Naive B cell (primary cell): ENCODE data around the gene DPP6. TPM values are rescaled to one million over a fixed set of nuclear protein-coding genes. Genes with fewer than 3 reads are reported as not detected.

ENCODE experiments used
- ATAC-seq, 2 donors: fragments of 150-1000 bp; cut with Tn5 transposase; 2 replicates each; pipeline ENCODE4 v1.10.0; 2021; ENCODE audit warnings: low read depth in 2 of 2, mild to moderate bottlenecking in 2 of 2, moderate library complexity in 2 of 2
- DNase-seq: peaks from one replicate; pipeline ENCODE4 v3.0.0; 2022
- H3K27ac Mint-ChIP-seq, 6 donors: one replicate each; pipeline ENCODE4 v1.8.0; 2020 to 2022; ENCODE audit warnings: mild to moderate bottlenecking in 6 of 6, mixed read lengths in 6 of 6, moderate library complexity in 5 of 6, inconsistent platforms in 2 of 6
- H3K27me3 Mint-ChIP-seq, 3 donors: one replicate each; pipeline ENCODE4 v1.8.0; 2021 to 2022; ENCODE audit warnings: mixed read lengths in 3 of 3, mild to moderate bottlenecking in 1 of 3
- H3K36me3 Mint-ChIP-seq, 2 donors: one replicate each; pipeline ENCODE4 v1.8.0; 2020 to 2022; ENCODE audit warnings: mixed read lengths in 2 of 2, inconsistent platforms in 1 of 2, mild to moderate bottlenecking in 1 of 2
- H3K4me1 Mint-ChIP-seq, 3 donors: one replicate each; pipeline ENCODE4 v1.8.0; 2020 to 2022; ENCODE audit warnings: mixed read lengths in 3 of 3, inconsistent platforms in 1 of 3, mild to moderate bottlenecking in 1 of 3, moderate library complexity in 1 of 3
- H3K4me3 Mint-ChIP-seq, 8 donors: one replicate each; pipeline ENCODE4 v1.8.0; 2020 to 2022; ENCODE audit warnings: mild to moderate bottlenecking in 8 of 8, mixed read lengths in 8 of 8, moderate library complexity in 8 of 8, inconsistent platforms in 2 of 8
- H3K9me3 Mint-ChIP-seq, 7 donors: one replicate each; pipeline ENCODE4 v1.8.0; 2020 to 2022; ENCODE audit warnings: mixed read lengths in 7 of 7, mild to moderate bottlenecking in 5 of 7, inconsistent platforms in 2 of 7, moderate library complexity in 1 of 7
- polyA plus RNA-seq, 6 donors: library from polyadenylated mRNA; unstranded; fragments of 300-500 nt; fragmentation: Illumina TruSeq; gene quantifications; one replicate each; pipeline ENCODE4 v1.2.3, GENCODE V29; 2021; ENCODE audit warnings: low read depth in 6 of 6

The DPP6 gene
- polyA plus RNA-seq, 6 donors from 2014 or later: not detected

DNA sequence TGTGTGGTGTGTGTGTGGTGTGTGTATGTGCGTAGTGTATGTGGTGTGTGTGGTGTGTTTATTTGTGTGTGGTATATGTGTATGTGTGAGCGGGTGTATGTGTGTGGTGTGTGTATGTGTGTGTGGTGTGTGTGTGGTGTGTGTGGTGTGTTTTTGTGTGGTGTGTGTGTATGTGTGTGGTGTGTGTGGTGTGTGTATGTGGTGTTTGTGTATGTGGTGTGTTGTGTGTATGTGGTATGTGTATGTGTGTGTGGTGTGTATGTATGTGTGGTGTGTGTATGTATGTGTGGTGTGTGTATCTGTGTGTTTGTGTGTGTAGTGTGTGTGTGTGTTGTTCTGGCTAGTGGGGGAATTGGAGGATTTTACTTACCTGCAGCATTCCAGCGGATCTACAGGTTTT is 523.3 kb downstream of the DPP6 start:
- H3K4me3 Mint-ChIP-seq: no peak overlapping the region
- no peak overlapping the region for H3K27ac Mint-ChIP-seq
- no peaks in the 10 kb centered on the region for H3K4me1 Mint-ChIP-seq
- DNase-seq (no peak), ATAC-seq (no peak)
- H3K9me3 Mint-ChIP-seq: peaks cover 0 to 13% (median 2%) of the 10 kb centered on the region in 7 donors
- no peaks in the 10 kb centered on the region for H3K36me3 Mint-ChIP-seq
- no peaks in the 10 kb centered on the region for H3K27me3 Mint-ChIP-seq

DNA sequence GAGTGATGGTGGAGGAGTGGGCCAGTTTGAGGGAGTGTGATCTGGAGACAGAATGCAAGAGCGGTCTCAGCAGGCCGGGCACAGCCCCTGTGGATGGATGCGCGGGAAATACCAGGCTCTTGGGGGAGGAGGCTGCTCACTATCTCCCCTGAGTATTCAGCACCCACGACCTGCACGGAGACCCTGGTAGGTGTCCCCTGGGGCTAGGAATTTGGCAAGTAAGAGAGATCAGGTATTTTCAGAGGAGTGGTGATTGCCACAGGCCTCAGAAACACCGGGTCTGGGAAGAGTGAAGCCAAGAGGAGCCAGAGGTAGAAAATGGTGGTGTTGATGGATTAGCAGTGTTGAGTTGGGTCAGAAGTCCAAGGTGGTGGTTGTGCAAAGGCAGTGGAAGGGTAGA is 524.4 kb downstream of the DPP6 start:
- Mint-ChIP-seq H3K36me3 (no peaks in the 10 kb centered on the region), H3K27me3 (no peaks in the 10 kb centered on the region), H3K9me3 (peaks cover 0 to 14% (median 3%) of the 10 kb centered on the region in 7 donors), H3K4me3 (no peak overlapping the region), H3K27ac (no peak overlapping the region), H3K4me1 (no peaks in the 10 kb centered on the region)
- DNase-seq (no peak), ATAC-seq (no peak)

DNA sequence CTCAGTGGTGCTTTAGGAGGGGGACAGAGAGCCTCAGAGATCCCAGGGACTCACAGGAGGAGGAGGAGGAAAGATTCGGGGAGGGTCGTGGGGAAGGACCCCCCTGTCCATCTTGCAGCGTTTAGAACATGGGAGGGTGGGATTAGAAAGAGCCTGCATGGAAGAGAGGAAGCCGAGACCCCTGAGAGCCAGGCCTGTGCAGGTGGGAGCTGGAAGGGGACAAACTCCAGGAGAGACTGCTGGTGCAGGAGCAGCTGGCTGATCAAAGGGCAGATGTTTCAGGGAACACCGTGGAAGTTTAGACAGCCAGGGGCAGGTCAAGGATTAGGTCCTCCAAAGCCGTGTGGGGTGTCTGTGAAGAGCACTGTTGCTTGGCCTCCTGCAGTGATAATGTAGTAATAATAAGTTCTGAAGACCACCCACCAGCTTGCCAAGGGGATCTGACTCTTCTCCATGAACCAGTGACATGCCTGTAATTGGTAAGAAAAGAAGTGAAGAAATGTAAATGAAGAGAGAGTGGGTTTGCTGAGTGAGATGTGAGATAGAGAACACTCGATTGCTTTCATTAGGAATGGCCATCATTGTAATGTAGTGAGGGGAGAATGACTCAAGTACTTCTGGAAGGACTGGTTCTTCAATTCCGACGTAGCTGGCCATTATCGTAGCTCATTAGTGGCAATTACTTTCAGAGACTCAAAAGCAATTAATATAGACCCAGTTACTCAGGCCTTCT is 525.1 kb downstream of the DPP6 start:
- Mint-ChIP-seq H3K27me3 (no peaks in the 10 kb centered on the region), H3K36me3 (no peaks in the 10 kb centered on the region), H3K9me3 (peaks cover 0 to 14% (median 6%) of the 10 kb centered on the region in 7 donors), H3K4me1 (no peaks in the 10 kb centered on the region), H3K27ac (no peak overlapping the region), H3K4me3 (no peak overlapping the region)
- no peak for DNase-seq
- no peak for ATAC-seq

DNA sequence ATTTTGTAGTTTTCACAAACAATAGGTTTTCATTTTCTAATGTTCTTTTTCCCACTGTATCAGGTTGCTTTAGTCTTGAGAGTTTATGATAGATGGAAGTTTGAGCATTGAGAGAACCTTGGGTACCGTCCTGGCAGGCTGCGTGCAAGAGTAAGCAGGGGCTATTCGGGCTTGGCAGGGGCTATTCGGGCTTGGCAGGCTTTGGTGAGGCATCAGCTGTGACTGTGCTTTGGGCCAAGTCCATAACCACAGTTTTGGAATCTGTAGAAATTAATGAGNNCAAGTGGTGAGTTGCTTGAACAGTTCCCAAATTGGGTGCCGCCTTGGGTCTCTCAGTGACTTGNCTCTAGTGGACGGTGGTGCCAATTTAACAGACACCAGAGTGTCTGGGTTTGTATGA is 526.1 kb downstream of the DPP6 start:
- Mint-ChIP-seq H3K27me3 (no peaks in the 10 kb centered on the region), H3K27ac (no peak overlapping the region), H3K9me3 (peaks cover 0 to 16% (median 7%) of the 10 kb centered on the region in 7 donors), H3K36me3 (no peaks in the 10 kb centered on the region), H3K4me3 (no peak overlapping the region), H3K4me1 (no peaks in the 10 kb centered on the region)
- ATAC-seq: no peak
- no peak for DNase-seq

DNA sequence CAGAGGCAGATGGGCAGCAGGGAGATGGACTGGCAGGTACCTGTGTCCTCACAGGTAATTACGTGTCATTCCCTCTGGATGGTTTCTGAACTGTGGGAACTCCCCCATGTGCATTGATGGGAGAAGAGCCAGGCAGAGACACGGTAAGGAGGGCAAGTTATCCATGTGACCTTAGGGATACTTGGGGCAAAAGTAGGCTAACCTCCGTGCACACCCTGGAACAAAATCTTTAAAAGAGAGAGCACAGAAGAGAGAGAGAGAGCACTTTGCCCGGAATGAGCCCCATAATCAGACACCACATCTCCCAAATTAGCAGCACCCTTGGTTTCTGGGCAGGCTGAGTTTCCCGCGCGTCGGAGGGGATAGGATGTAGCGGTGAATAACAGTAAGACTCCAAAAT is 527.5 kb downstream of the DPP6 start:
- ATAC-seq (no peak), DNase-seq (no peak)
- Mint-ChIP-seq H3K9me3 (peaks cover 0 to 25% (median 7%) of the 10 kb centered on the region in 7 donors), H3K36me3 (no peaks in the 10 kb centered on the region), H3K4me1 (no peaks in the 10 kb centered on the region), H3K27ac (no peak overlapping the region), H3K27me3 (no peaks in the 10 kb centered on the region), H3K4me3 (no peak overlapping the region)

DNA sequence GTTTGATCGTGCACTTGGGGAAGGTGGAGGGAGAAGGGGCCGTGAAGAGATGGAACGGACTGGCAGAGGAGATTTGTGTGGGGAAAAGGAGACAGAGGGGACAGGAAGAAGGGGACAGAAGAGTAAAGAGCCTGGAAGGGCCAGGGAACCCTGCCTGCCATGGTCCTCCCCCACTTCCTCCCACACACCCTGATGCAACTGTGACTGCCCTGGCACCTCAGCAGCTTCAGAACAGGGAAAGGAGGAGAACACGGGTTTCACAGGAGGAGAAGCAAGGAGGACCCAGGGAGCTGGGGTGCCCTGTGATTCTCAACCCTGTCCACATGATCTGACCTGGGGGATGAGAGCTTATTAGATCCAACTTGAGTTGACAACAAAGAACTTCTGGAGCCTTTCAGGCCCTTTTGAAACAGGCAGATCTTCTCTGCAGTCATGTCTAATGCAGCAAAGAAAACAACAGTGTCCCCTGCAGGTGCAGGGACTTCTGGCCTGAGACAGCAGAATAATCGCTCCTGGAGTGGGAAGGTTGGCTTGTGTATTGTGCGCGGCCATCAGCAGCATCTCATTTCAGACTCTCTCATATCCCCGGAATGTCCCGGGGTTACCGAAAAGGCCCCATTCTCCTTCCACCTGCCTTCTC is 529.2 kb downstream of the DPP6 start:
- no peaks in the 10 kb centered on the region for H3K27me3 Mint-ChIP-seq
- DNase-seq: no peak

DNA sequence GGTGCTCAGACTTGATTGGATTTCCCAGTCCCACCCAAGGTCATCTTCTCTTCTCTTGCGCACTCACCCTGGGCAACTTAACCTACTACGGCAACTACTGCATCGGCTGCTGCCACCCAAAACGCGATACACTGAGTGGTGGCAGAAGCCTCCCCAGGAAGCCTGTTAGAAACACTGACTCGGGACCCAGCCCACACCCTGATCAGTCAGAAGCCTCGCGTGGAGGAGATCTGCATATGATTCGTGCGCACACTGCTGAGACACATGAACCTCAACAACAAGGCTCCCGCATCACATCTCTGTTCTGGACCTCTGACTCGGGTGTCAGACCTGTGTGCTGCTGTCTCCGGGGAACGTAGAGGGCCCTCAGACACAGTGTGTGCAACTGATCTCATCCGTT is 531.3 kb downstream of the DPP6 start:
- Mint-ChIP-seq H3K9me3 (peaks cover 0 to 24% (median 9%) of the 10 kb centered on the region in 7 donors), H3K27me3 (no peaks in the 10 kb centered on the region), H3K4me1 (no peaks in the 10 kb centered on the region), H3K27ac (no peak overlapping the region), H3K36me3 (no peaks in the 10 kb centered on the region), H3K4me3 (no peak overlapping the region)
- ATAC-seq: no peak
- DNase-seq: no peak

More for the DNA sequence above, 529.2 kb downstream of the DPP6 start:
- no peak overlapping the region for H3K27ac Mint-ChIP-seq
- H3K9me3 Mint-ChIP-seq: peaks cover 0 to 25% (median 13%) of the 10 kb centered on the region in 7 donors
- H3K36me3 Mint-ChIP-seq: no peaks in the 10 kb centered on the region
- ATAC-seq: no peak
- H3K4me1 Mint-ChIP-seq: no peaks in the 10 kb centered on the region
- H3K4me3 Mint-ChIP-seq: no peak overlapping the region

DNA sequence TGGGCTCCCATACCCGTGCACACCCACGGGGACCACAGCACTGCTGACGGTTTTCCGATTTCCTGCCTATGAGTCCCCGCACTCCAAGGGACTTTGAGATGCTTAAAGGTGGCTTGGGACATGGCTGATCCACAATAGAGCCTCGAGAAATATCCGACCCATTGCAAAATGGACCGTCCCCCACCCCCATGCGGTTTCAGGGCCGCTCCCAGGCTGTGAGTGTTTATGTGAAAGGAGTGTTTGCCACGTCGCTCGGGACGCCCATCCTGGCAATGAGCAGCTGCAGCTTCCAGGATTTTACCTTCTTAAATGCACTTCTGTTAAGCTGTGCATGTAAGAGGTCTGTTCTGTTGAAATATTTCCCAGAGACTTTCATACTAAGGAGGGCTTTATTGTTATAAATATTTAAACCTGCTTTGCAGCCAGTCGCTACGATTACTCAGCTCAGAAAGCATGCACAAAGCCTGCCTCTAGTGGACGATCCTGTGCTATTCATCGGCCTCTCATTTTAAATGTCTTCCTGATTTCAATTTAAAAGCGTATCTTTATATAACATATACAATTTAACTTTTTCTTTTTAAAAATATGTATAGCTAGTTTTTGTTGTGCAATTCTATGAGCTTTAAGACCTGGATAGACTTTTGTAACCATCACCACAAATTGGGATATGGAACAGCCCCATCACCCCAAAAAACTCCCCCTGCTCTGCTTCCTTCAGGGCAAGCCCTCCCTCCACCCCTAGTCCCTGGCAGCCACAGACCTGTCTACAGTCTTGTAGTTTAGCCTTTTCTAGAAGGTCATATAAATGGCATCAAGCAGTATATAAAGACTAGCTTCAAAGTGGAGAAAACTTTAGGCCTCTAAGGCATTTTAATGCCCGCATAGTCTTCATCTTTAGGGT is 532.4 kb downstream of the DPP6 start:
- DNase-seq (no peak), ATAC-seq (no peak)
- Mint-ChIP-seq H3K27ac (no peak overlapping the region), H3K4me1 (no peaks in the 10 kb centered on the region), H3K9me3 (peaks cover 0 to 24% (median 11%) of the 10 kb centered on the region in 7 donors), H3K4me3 (no peak overlapping the region), H3K36me3 (no peaks in the 10 kb centered on the region), H3K27me3 (no peaks in the 10 kb centered on the region)

DNA sequence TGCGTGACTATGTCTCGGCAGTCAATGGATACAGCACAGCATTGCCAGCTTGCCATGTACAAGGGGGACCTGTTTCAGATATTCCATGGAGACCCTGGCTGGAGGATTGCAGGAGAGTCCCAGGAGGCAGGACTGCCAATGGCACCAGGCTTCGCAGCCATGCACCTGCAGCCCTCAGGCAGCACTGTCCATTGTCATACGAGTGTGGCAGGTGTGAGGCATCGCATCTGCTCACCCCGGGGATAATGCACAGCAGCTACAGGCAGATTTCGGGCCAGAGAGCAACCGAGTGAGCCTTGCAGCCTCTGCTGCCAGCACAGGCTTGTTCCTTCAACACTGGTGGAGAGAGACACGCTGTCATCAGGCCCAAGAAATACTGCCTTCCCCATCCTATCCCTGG is 535.6 kb downstream of the DPP6 start:
- no peak for ATAC-seq
- DNase-seq: no peak
- no peak overlapping the region for H3K4me3 Mint-ChIP-seq
- H3K36me3 Mint-ChIP-seq: no peaks in the 10 kb centered on the region
- H3K4me1 Mint-ChIP-seq: no peaks in the 10 kb centered on the region
- H3K9me3 Mint-ChIP-seq: peaks cover 2 to 27% (median 10%) of the 10 kb centered on the region in 7 donors
- H3K27ac Mint-ChIP-seq: no peak overlapping the region
- no peaks in the 10 kb centered on the region for H3K27me3 Mint-ChIP-seq

DNA sequence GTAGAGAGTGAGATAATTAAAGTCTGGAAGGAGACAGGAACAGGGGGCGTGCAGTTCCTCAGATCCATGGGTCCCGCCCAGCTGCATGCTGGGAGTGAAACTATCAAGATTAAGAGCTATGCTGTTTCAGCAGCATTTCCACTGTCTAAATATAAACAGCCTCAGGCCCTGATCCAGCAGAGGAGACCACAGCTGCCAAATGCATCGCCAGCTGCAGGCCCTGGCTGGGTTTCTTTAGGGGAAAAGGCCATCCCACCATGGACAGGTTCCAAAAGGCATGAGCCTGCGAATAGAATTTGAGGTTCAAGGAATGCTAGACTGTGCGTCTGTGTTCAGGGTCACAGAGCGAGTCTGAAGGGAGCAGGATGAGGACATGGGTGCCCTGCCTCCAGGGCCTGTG is 539.3 kb downstream of the DPP6 start:
- Mint-ChIP-seq H3K4me3 (no peak overlapping the region), H3K27me3 (no peaks in the 10 kb centered on the region), H3K36me3 (no peaks in the 10 kb centered on the region)

DNA sequence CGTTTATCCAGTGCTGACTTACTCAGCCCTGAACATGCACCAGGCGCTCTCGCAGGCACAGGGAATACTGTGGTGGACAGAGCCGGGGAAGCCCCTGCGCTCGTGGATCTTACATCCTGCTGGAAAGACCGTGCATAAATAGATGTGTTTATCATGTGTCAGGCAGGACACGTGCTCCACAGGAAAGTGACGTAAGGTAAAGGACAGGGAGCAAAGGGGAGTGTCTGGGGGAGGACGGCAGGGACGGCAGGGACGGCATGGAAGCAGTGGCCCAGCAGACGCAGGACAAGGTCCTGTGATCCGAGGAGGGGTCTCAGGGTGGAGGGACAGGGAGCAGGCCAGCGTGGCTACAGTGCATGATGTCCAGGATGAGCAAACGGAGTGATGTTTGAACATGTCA is 540.2 kb downstream of the DPP6 start:
- no peak overlapping the region for H3K4me3 Mint-ChIP-seq
- no peaks in the 10 kb centered on the region for H3K27me3 Mint-ChIP-seq
- peak overlapping the region in 1 of 6 donors; percentile 4 for H3K27ac Mint-ChIP-seq
- no peaks in the 10 kb centered on the region for H3K4me1 Mint-ChIP-seq
- no peaks in the 10 kb centered on the region for H3K36me3 Mint-ChIP-seq
- peaks cover 4 to 20% (median 8%) of the 10 kb centered on the region in 7 donors for H3K9me3 Mint-ChIP-seq
- DNase-seq (no peak), ATAC-seq (no peak)

More for the DNA sequence above, 539.3 kb downstream of the DPP6 start:
- Mint-ChIP-seq H3K27ac (no peak overlapping the region), H3K4me1 (no peaks in the 10 kb centered on the region), H3K9me3 (peaks cover 2 to 20% (median 8%) of the 10 kb centered on the region in 7 donors)
- DNase-seq: no peak
- no peak for ATAC-seq

DNA sequence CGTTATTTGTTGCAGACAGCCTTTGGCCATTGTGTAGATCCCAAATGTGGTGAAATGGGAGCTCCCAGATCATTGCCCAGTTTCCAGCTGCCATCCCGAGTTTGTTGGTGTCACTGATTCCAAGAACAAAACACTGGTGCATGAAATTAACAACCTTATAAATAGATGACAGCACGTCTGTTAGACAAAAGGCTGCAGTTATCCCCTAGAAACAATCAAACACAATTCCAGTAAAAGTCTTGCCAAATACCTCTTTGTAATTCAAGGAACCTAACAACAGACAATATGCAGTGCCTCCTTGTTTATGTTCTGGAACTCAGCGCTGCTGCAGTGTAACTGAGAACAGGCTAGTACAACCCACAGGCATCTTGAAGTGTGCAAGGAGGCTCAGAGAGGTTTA is 546.2 kb downstream of the DPP6 start:
- no peak overlapping the region for H3K27ac Mint-ChIP-seq
- no peak for DNase-seq
- no peaks in the 10 kb centered on the region for H3K4me1 Mint-ChIP-seq
- no peaks in the 10 kb centered on the region for H3K27me3 Mint-ChIP-seq
- H3K36me3 Mint-ChIP-seq: no peaks in the 10 kb centered on the region
- peaks cover 0 to 9% (median 3%) of the 10 kb centered on the region in 7 donors for H3K9me3 Mint-ChIP-seq
- no peak for ATAC-seq
- H3K4me3 Mint-ChIP-seq: no peak overlapping the region

DNA sequence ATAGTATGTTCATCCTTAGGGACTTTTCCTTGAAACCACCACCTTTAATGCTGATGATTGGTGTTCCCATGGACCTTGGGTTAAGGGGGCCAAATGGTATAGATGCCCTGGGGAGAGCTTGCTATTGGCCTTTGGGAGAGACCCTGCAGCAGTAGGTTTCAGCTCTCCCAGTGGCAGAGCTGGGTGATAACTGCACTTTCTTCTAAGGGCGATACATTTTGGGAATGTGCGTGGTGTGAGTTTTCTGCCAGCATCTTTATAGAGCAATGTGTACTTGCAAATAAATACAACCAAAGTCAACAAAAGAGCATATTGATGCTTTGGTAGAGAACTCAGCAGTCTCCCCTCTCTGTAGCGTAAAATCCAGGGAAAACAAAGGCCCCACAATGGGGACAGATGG is 546.7 kb downstream of the DPP6 start:
- H3K27ac Mint-ChIP-seq: no peak overlapping the region
- no peak for ATAC-seq
- H3K4me3 Mint-ChIP-seq: no peak overlapping the region
- no peaks in the 10 kb centered on the region for H3K4me1 Mint-ChIP-seq
- H3K27me3 Mint-ChIP-seq: no peaks in the 10 kb centered on the region
- no peak for DNase-seq
- peaks cover 0 to 9% (median 3%) of the 10 kb centered on the region in 7 donors for H3K9me3 Mint-ChIP-seq
- H3K36me3 Mint-ChIP-seq: no peaks in the 10 kb centered on the region
